Activated CD4-positive, alpha-beta T cell treated with anti-CD3 and anti-CD28 coated beads for 1 hour (primary cell): ENCODE results near the gene PHF2.

ENCODE experiments used
- DNase-seq: peaks from one replicate; pipeline ENCODE4 v3.0.0-alpha.2; 2020

Gene PHF2

DNA sequence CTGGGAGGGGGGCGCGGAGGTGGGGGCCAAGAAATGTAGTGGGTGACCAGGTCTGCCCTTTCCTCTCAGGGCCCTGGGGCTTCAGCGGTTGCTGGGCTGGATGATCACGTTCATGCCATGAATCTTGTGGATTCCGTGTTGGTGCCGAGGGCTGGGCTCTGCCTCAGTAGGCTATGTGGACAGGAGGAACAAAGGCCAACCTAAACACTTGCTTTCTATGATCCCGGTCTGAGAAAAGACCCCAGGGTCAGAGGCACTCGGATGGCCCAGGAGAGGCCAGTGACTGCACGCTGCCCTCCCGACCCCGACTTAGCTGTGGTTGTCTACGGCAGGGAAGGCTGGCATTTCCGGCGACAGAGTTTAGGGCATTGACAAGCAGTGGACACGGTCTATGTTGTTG lies 26.6 kb downstream of the PHF2 start:
- DNase-seq, result no peak

DNA sequence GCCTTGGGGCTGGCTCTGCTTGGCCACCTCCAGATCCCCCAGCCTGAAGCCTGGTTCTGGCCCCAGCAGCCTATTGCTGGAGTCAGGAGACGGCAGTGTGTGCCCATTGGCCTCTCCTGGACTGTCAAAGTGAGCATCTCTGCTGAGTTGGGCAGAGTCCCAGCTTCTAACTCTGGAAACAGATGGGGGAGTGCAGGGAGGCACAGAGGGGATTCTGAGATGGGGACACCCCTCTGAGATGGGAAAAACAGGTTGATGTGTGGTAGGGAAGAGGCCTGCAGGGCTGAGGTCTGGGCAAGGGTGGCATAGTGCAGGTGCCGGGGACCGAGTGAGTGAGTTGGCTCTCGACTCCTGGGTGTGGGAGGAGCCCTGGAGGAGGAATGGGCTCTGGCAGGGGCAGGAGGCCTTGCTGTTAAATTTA lies 27.5 kb downstream of the PHF2 start:
- DNase-seq, result no peak

DNA sequence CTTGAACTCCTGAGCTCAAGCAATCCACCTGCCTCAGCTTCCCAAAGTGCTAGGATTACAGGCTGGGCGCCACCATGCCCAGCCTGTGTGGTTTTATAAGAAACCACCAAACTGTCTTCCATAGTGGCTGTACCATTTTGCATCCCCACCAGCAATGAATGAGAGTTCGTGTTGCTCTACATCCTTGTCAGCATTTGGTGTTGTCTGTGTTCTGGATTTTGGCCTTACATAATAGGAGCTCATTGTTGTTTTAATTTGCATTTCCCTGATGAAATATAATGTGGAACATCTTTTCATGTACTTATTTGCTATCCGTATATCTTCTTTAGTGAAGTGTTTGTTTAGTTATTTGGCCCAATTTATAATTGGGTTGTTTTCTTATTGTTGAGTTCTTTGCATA lies 29.8 kb downstream of the PHF2 start:
- no peak for DNase-seq

DNA sequence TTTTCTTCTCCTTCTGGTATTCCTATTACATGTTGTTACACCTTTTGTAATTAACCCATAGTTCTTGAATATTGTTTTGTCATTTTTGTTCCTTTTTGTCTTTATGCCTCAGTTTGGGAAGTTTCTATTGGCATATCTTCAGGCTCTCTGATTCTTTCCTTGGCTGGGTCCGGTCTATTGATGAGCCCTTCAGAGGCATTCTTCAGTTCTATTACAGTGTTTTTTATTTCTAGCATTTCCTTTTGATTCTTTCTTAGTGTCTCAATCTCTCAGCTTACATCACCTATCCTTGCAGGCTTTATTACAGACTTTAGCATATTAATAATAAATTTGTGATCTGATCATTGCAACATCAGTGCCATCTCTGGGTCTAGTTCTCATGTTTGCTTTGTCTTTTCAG lies 33.8 kb downstream of the PHF2 start:
- no peak for DNase-seq

DNA sequence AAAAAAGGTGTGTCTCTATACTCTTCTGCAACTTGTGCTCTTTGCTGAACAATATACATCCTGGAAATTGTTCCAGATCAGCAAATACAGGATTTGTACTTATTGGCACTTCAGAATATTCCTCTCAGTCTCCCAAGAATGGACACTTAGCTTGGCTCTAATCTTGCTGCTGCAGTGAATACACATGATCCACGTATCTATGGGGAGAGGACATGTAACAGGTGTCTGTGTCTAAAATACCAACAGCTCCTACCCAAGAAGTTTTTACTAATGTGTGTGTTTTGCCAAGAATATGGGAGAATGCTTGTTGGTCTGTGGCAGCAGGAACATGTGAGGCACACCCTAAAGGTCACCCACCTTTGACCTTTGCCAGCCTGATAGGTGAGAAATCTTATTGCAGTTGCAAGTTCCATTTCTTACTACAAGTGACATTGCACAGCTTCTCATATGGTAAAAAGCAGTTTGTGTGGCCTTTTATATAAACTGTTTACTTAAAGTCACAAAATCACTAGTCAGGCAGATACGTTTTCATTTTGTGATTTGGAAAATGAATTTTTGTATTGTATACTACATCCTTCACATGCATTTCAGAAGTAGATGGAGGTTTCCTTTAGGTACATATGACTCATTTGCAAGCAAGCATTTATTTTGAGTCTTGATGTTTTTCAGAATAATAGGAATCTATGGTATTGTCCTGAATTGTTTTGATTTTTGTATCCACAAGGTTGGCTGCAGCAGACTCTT lies 35.8 kb downstream of the PHF2 start:
- DNase-seq, result no peak

DNA sequence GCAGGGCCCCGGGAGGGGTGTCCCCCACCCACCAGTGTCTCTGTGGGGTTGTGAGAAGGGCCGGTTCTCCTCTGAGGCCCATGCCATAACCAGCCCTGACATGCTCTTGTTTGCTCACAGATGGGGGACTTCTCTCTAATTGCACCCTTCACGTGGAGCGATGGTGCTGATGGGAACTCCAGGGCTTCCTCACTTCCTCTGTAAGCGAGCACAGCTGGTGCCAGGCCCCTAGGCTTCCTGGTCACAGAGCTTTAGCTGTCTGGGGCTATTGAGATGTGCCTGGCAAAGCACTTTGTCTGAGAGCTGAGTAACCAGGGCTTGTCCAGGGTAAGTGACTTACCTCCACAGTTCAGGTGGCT lies 36.4 kb downstream of the PHF2 start:
- DNase-seq, result no peak

DNA sequence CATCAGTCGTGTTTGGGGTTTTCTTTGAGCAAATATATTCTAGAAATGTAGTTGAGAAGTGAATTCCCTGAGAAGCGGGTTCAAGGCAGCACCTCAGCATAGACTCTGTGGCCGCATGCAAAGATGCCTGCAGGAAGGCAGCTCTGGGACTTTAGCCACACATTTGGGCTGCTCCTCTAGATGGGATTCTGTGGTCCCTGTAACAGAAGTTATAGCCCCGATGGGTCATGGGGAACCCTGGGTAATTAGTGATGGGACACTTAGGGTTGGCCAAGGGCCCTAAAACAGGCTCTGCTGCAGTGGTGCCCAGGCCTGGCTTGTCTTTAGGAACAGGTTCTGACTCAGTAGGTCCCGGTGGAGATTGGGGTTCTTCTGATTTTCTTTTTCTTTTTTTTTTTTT lies 36.8 kb downstream of the PHF2 start:
- DNase-seq, result no peak

DNA sequence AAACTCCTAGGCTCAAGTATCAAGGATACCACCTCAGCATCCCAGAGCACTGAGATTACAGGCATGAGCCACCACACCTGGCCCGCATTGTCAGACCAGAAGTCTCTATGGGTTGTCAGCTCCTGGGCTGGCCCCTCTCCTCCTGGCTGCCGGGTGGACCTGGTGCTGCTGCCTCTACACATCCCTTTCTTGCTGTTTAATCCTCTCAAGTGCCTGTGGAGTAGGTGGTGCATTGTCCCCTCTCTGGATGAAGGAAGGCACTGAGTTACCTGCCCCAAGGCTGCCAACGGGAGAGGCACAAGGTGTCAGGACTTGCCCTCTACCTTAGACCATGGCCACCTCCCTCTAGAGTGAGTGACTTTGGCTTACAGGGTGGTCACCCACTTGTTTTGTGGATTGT lies 37.4 kb downstream of the PHF2 start:
- DNase-seq, result no peak

DNA sequence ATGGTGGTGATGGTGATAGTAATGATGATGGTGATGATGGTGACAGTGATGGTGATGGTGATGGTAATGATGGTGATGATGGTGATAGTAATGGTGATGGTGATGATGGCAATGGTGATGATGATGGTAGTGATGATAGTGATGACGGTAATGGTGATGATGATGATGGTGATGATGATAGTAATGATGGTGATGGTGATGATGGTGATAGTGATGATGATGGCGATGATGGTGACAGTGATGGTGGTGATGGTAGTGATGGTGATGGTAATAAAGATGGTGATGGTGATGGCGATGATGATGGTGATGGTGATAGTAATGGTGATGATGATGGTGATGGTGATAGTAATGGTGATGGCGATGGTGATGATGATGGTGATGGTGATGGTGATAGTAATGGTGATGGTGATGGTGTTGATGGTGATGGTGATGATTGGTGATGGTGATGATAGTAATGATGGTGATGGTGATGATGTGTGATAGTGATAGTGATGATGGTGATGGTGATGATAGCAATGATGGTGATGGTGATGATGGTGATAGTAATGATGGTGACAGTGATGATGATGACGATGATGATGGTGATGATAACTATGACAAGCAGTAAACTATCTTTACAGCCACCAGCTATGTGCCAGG lies 38.6 kb downstream of the PHF2 start:
- DNase-seq, result no peak

DNA sequence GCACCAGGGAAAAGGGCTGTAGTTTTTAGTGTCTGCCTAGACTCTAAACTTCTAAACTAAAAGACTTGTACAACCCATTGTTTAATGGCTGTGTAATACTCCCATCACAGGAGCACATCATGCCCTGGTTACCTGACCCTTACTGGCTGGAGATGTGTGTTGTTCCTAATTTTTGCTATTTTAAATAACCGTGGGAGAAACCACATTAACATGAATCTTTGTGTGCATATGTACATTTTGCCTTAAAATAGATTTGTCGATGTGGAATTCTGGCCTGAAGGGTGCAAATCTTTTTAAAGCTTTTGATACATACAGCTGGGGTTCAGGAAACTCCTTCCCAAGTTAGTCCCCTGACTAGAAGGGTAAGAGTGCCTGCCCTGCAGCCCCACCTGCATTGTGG lies 39.7 kb downstream of the PHF2 start:
- no peak for DNase-seq

DNA sequence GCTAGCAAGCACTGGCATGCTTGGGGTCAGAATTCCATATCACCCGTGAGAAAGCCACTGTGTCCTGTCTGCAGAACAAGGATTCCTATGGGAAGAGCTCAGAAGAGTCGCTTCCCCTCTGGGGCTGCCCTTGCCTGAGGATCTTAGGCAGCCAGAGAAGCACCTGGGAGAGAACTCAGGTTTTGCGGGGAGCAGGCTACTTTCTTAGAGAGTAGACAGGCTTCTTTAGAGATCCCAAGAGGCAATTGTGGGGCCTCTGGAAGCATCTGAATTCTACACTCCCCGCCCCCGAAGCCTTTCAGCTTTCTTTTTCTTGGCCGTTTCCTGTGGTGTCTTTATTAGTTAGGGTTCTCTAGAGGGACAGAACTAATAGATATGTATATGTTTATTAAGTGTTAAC lies 40.9 kb downstream of the PHF2 start:
- DNase-seq, result no peak

DNA sequence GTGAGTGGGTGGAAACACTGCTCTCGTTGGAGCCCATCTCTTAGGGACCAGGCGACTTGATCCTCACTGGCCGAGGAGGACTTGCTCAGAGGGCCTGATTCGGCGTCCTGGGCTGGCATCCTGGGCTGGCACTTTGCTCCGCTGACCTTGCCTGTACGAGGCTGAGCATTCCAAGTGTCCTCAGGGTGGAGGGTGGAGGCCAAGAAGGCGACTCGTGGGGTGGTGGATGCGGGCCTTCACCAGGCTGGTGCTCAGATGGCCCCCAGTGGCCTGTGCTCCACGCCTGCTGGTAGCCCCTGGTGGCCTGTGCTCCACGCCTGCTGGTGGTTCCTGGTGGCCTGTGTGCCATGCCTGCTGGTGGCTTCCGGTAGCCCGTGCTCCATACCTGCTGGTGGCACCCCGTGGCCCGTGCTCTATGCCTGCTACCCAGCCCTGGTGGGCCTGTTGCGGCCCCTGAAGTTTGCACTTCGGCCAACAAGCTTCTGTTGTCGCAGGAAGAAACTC lies 42.9 kb downstream of the PHF2 start:
- DNase-seq, result no peak

DNA sequence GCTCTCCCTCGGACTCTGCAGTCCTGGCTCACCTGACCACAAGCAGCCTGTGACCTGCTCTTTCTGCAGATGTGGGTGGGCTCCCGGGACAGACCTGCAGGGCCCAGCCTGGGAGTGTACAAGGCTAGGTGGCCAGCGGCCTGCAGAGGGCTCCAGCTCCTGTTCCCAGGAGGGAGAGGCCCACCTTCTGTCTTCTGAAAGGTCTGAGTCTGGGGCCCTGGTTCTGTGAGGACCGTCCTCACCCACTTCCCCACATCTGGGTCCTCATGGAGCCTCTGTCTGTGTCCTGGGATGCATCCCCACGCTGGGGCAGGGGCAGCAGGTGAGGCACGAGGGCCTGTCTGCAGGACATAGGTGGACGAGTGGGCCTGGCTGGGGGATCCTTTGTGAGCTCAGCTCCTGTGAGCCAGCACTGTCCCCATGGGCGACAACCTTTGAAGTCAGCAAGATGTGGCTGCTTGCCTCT lies 43.7 kb downstream of the PHF2 start:
- DNase-seq, result no peak

DNA sequence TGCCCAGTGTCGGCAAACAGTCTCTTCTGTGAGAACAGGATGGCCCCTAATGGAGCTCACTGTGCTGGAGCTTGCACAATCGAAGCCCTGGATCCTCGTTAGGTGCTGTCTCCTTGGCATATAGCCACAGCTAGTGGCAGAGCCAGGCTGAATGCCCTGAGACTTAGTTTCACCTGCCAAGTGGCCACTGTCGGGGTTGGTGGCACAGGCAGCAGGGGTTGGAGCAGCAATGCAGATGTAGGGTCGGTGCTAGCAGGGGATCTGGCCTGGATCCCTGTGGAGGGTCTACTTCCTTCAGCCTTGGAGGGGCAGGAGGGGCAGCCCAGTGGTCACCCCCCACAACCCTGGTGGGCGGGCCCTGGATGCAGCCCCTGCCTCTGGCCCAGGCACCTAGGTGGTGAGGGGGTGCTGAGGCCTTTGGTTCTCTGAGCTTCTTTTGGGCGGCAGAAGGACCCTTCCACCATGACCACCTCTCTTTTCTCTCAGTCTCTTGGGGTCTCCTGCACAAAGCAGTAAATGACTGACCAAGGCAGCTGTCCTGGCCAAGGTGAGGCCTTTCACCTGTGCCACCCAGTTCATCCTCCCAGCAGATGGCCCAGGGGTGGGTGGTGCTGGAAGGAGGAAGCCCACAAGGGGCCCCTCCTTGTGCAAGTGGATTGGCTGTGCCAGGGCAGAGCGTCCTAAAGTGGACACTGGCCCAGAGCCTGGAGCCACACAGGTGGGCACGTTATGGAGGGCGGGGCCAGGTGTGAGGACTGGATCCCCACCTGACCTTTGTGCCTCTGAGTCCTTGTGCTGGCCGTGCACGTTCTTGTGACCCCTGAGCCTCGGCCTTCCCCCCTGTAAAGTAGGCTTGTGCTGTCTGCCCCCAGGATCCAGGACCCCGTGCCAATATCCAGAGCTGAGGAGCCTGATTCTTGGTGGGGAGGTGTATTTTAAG lies 44.8 kb downstream of the PHF2 start:
- no peak for DNase-seq

DNA sequence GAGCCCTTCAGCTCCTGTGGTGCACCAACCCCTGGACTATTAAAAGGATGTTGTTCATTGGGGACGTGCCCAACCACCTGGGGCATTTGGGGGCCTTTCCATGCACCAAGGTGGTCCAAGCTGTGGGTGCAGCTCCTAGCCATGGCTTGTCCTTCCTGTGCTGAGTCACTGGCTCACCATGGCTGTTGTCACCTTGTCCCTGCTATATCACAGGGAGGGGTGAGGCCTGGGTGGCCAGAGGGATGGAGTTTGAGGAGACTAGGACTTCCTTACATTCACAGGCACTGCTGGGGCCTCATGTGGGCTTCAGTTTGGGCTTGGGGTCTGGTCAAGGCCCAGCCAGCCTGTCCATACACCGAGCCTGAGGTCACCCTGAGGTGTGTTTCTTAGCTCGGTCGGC lies 45.5 kb downstream of the PHF2 start:
- no peak for DNase-seq

DNA sequence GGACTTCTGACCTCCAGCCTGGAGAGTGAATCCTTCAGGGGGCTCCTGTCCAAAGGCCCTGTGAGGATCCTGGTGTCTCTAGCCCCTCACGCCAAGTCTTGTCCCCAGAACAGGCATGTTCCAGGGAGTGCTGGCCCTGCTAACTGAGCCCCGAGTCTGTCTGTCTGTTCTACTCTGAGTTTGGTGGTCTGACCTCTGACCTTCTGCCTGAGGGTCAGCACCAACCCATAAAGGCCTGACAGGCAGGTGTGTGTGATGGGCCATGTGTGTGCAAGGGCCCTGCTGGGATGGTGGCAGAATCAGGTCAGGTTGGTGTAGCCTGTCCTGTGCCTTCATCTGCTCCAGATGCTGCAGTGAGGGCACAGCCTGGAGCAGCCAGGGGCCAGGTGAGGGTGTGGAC lies 46.3 kb downstream of the PHF2 start:
- DNase-seq, result no peak

DNA sequence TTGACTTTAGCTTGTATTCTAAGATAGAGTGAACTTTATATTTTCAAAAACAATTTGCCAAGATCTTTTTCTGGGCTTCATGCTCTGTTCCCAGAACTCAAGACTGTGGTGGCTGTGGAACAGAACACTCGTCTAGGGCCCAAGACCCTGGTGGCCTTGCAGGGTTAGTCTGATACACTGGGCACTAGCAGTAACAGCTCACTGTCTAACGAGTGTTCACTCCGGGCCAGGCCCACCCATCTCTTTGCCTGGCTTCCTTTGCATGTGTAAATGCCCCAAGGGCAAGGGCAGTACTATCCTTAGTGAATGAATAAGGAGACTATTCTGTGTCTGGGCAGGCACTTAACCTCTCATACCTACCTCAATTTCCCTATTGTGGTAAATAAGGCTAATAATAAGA lies 47.4 kb downstream of the PHF2 start:
- no peak for DNase-seq

DNA sequence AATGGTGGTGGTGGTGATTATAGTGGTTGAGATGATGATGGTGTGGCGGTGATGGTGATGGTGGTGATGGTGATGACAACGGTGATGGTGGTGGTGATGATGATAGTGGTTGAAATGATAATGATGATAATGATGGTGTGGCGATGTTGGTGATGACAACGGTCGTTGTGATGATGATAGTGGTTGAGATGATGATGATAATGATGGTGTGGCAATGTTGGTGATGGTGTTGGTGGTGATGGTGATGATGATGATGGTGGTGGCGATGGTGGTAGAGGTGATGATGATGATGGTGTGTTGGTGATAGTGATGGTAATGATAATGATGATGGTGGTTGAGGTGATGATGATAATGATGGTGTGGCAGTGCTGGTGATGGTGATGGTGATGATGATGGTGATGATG lies 48.0 kb downstream of the PHF2 start:
- no peak for DNase-seq

DNA sequence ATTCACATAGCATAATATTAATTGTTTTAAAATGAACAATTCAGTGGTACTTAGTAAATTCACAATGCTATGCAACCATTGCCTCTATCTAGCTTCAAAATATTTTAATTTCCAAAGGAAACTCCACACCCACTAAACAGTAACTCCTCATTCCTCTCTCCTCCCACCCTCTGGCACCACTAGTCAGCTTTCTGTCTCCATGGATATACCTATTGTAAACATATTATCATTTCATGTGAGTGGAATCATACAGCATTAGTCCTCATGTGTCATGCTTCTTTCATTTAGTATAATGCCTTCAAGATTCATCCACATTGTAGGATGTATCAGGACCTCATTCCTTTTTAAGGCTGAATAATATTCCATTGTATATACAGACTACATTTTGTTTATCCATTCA lies 48.6 kb downstream of the PHF2 start:
- DNase-seq, result no peak

DNA sequence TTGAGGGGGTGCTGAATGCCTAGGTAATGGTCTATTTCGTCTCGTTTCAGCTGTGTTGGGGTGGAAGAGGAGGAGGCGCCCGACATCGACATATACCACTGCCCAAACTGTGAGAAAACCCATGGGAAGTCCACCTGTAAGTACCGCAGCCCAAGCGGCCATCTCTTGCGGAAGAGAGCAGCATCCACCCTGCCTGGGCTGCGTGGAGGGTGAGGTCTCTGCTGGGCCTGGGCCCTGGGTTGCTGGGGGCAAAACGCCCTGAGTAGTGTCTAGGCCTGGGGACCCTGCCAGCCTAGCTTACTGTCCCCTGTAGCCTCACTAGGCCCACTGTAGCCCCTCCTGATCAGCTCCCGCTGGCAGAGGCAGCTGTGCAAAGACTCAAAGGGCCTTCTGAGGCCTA lies 53.5 kb downstream of the PHF2 start:
- DNase-seq, result no peak

DNA sequence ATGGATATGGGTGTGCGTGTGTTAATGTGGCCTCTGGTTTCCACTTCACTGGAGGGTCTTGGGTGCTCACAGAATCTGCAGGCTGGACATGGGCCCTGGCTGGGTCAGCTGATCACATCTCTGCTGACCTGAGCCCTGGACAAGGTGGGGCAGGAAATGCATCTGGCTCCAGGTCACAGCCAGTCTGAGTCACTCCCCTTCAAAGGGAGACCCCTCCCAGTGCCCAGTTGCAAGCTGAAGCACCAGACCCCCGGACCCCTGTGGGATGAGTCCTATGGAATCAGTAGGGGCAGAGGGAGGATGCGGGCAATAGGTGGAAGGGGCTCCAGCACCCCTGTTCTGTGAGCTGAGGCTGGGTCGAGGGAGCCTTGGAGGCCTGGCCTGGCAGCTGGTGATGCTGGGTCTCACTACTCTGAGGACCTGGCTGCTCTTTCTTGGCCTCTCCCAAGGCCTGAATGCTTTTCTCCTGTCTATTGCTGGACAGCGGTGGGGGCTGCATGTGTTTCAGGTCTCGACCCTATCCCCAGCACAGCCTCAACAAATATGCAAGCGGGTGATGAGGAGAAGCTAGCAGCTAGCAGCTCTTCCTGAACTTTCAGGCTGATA lies 54.5 kb downstream of the PHF2 start:
- DNase-seq, result no peak

DNA sequence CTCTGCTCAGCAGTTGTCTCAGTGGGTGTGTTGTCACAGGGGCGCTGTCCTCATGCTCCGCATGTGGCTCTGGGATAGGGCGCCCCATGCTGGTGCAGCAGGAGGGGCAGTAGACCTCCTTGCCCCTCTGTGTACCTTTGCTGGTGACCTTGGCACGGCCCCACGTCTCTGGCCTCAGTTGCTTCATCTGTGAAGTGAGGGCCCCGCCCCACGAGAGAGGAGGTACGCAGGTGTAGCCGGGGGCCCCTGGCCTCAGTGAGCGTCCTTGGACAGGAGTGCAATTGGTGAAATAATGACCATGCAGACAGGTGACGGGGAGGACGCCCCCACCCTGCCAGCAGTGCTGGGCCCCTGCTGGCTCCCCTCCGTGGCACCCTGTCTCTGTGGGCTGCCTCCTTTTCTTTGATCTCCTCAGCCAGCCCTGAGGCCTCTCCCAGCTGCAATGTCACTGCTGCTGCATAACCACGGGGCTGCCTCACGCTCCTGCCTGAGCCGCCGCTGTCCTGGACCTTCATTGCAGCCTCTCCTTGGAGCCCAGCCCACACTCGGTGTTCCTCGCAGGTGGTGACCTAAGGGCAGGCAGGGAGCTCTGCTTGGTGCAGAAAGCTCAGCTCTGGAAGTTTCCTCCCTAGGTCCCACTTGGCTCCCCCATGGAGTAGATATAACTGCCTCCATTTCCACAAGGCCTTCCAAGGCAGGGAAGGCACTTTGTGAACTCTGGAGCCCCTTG lies 57.3 kb downstream of the PHF2 start:
- no peak for DNase-seq
